Stimulated activated CD4-positive, alpha-beta T cell treated with anti-CD3 and anti-CD28 coated beads, Interleukin-15, amount 100 ng/mL, for 1 hour (primary cell): ENCODE measurements around the gene FOXC1.

Experiments used
- DNase-seq, 2 donors: peaks; one replicate each; pipeline ENCODE4 v3.0.0-alpha.2; 2020; ENCODE audit warnings: low read depth in 1 of 2, low spot score in 1 of 2

FOXC1 gene

GRCh38 chr6:1622851-1623768 is 13.4 kb downstream of the FOXC1 start:
- DNase-seq = no peak

GRCh38 chr6:1623769-1624057 is 14.0 kb downstream of the FOXC1 start:
- no peak for DNase-seq

GRCh38 chr6:1624058-1624850 is 14.5 kb downstream of the FOXC1 start:
- no peak for DNase-seq

GRCh38 chr6:1624851-1625781 is 15.4 kb downstream of the FOXC1 start:
- no peak for DNase-seq

- DNase-seq = no peak
These were observed 16.2 kb downstream of the FOXC1 start for GRCh38 chr6:1625794-1626435.

GRCh38 chr6:1626481-1626880 is 16.8 kb downstream of the FOXC1 start:
- no peak for DNase-seq

- no peak for DNase-seq
These were observed 18.3 kb downstream of the FOXC1 start for GRCh38 chr6:1627827-1628560.

- DNase-seq = no peak
These were observed 19.6 kb downstream of the FOXC1 start for GRCh38 chr6:1629316-1629715.

GRCh38 chr6:1630212-1630770 is 20.6 kb downstream of the FOXC1 start:
- no peak for DNase-seq

GRCh38 chr6:1630771-1631217 is 21.1 kb downstream of the FOXC1 start:
- DNase-seq = no peak

- DNase-seq = no peak
These were observed 21.5 kb downstream of the FOXC1 start for GRCh38 chr6:1631251-1631650.

- DNase-seq = no peak
These were observed 23.8 kb downstream of the FOXC1 start for GRCh38 chr6:1633366-1634021.

- DNase-seq = no peak
These were observed 24.4 kb downstream of the FOXC1 start for GRCh38 chr6:1634081-1634480.

- no peak for DNase-seq
These were observed 25.7 kb downstream of the FOXC1 start for GRCh38 chr6:1635305-1636010.

GRCh38 chr6:1636272-1636825 is 26.6 kb downstream of the FOXC1 start:
- no peak for DNase-seq

- no peak for DNase-seq
These were observed 27.5 kb downstream of the FOXC1 start for GRCh38 chr6:1636971-1637871.

GRCh38 chr6:1639430-1639829 is 29.7 kb downstream of the FOXC1 start:
- DNase-seq = no peak
